Stimulated activated effector memory CD8-positive, alpha-beta T cell treated with anti-CD3 and anti-CD28 coated beads, Interleukin-12 subunit alpha, Interleukin-12 subunit beta, amount 100 ng/mL, for 72 hours (primary cell): ENCODE results near the gene PTMA.

Experiments used
- ATAC-seq: fragments of 150-1000 bp; cut with Tn5 transposase; 2 replicates; pipeline ENCODE4 v1.10.0; 2021
- DNase-seq, 2 donors: peaks; one replicate each; pipeline ENCODE4 v3.0.0; 2021 to 2022; ENCODE audit warnings: low spot score in 2 of 2
- H3K27ac Mint-ChIP-seq: one replicate; pipeline ENCODE4 v1.8.0; 2022; ENCODE audit warnings: mild to moderate bottlenecking, mixed read lengths
- H3K36me3 Mint-ChIP-seq: one replicate; pipeline ENCODE4 v1.8.0; 2022; ENCODE audit warnings: mild to moderate bottlenecking, mixed read lengths
- H3K4me1 Mint-ChIP-seq: one replicate; pipeline ENCODE4 v1.8.0; 2022; ENCODE audit warnings: mixed read lengths
- H3K4me3 Mint-ChIP-seq: one replicate; pipeline ENCODE4 v1.8.0; 2022; ENCODE audit warnings: mild to moderate bottlenecking, mixed read lengths
- H3K9me3 Mint-ChIP-seq: one replicate; pipeline ENCODE4 v1.8.0; 2022; ENCODE audit warnings: mixed read lengths

Gene PTMA

DNA sequence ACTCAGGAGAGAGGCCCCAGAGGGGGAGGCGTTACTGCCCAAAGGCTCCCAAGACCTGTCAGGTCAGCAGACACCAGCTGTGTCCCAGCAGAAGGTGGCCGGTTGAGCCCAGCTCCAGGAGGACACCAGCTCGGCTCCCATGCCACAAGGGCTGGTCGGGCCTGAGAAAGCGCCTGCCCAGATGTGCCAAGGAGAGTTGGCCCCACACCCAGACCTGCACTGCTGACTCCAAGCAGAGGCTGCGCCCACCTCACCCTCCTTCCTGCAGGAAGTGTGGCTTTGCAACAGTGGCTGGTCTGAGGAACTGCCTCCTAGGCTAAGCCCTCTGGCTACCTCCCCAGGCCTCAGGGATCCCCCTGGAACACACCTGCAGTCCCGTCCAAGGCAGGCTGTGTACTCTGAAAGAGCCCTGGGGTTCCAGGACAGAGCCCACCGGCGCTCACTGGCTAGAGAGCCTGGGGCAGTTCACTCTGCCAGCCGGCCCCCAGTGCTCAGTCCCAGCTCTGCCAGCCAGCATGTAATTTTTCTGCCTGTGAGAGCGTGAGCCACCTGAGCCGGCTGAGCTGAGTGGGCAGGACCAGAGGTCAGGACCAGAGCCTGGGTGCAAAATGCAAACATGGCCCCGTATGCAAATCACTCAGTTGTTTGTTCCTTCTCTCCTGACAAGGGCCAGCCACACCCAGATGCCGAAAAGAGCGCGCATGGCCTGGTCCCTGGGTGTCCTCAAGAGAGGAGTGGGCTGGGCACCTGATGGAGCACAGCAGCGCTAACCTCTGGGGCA, 36.9 kb upstream of the PTMA start:
- no peak overlapping the region for H3K4me3 Mint-ChIP-seq
- H3K4me1 Mint-ChIP-seq, result peaks cover 22% of the 10 kb centered on the region
- DNase-seq (no peak), ATAC-seq (no peak)
- H3K9me3 Mint-ChIP-seq, result no peaks in the 10 kb centered on the region
- H3K36me3 Mint-ChIP-seq, result no peaks in the 10 kb centered on the region
- H3K27ac Mint-ChIP-seq, result peak overlapping the region; percentile 60

- Mint-ChIP-seq H3K9me3 (no peaks in the 10 kb centered on the region), H3K36me3 (no peaks in the 10 kb centered on the region), H3K4me3 (no peak overlapping the region), H3K4me1 (peaks cover 26% of the 10 kb centered on the region), H3K27ac (peak overlapping the region; percentile 61)
- DNase-seq (no peak), ATAC-seq (no peak)
Observed at GRCh38 chr2:231672617-231673347, 35.5 kb upstream of the PTMA start.

DNA sequence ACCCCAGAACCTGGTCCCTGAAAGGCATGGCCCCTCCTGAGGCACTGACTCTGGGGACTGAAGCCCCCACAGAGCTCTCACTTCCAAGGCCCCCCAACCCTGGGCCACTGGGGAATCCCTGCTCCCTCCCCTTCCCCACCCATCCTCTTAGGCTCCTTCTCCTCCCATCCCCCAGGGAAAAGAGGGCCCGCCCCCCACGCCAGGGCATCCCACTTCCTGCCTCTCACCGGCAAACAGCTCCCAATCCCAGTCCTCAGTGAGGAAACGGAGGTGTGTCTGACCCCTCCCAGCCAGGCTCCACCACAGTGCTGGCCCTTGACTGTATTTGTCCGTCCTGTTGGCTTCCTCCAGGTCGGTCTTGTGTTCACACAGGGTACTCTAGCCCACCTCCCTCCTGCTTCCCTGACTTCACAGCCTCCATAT, 35.0 kb upstream of the PTMA start:
- Mint-ChIP-seq H3K4me1 (peaks cover 28% of the 10 kb centered on the region), H3K36me3 (no peaks in the 10 kb centered on the region), H3K9me3 (no peaks in the 10 kb centered on the region), H3K4me3 (no peak overlapping the region), H3K27ac (peak overlapping the region; percentile 61)
- DNase-seq, result no peak
- ATAC-seq, result no peak

DNA sequence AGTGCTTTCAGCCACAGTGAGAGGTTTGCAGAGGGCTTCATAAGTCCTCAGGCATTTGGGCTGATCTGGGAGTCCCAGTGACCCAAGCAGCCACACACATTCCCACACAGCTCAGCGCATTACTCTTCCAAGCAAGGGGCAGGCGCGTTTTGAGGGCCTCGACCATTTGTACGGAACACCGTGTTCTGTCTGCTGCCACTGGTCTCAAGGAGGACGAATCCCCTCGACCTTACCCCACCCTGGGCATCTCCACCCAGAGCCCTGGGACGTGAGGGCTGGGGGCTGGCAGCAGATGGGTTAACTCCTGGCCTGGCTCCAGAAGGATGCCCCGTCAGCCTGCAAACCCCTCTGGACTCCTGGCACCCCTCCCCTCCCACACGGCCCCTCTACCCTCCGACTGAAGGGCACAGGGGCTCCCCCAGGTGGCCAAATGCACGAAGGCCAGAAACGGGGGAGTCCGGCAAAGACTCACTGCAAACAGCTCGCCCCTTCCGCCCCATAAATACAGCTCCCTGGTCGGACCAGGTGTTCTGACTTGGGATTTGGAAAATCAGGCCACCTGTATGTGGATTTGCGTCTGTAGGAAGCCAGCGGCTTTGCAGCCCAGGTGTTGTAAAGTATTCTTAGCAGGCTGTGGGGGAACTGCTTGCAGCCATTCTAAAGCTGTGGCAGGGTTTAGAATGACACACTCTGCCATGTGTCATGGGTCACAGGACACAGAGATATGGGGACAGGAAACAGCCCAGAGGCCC, 33.6 kb upstream of the PTMA start:
- Mint-ChIP-seq H3K9me3 (no peaks in the 10 kb centered on the region), H3K4me3 (no peak overlapping the region), H3K36me3 (no peaks in the 10 kb centered on the region), H3K4me1 (peaks cover 28% of the 10 kb centered on the region), H3K27ac (no peak overlapping the region)
- ATAC-seq, result peak; percentile 92
- DNase-seq, result peak; percentile 60 to 85

GRCh38 chr2:231676243-231676642, 32.1 kb upstream of the PTMA start:
- Mint-ChIP-seq H3K4me1 (peaks cover 28% of the 10 kb centered on the region), H3K9me3 (no peaks in the 10 kb centered on the region), H3K27ac (no peak overlapping the region), H3K4me3 (no peak overlapping the region), H3K36me3 (no peaks in the 10 kb centered on the region)
- ATAC-seq, result no peak
- DNase-seq, result no peak

- H3K9me3 Mint-ChIP-seq, result no peaks in the 10 kb centered on the region
- peak; percentile 76 to 91 for DNase-seq
- no peaks in the 10 kb centered on the region for H3K36me3 Mint-ChIP-seq
- H3K4me1 Mint-ChIP-seq, result peaks cover 28% of the 10 kb centered on the region
- H3K27ac Mint-ChIP-seq, result no peak overlapping the region
- peak; percentile 69 for ATAC-seq
- H3K4me3 Mint-ChIP-seq, result no peak overlapping the region
Observed at GRCh38 chr2:231677632-231678104, 30.7 kb upstream of the PTMA start.

DNA sequence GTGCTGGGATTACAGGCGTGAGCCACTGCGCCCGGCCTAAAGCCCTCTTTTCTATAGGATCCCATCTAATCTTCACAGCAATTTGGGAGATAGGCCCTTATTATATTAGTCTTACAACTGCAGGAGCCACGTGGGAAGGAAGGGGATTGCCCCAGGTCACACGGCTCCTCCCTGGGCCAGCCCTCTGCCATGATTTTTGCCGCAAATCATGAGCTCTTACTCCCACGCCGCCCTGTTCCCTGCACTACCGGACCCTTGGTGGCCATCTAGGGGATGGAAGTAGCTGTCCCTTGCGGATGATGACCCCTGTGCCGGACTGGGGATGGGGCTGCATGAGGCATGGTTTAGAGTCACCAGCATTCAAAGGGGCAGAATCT, 28.4 kb upstream of the PTMA start:
- Mint-ChIP-seq H3K4me3 (peak overlapping the region; percentile 31), H3K9me3 (no peaks in the 10 kb centered on the region), H3K27ac (no peak overlapping the region), H3K36me3 (no peaks in the 10 kb centered on the region), H3K4me1 (peaks cover 16% of the 10 kb centered on the region)
- no peak for DNase-seq
- no peak for ATAC-seq

DNA sequence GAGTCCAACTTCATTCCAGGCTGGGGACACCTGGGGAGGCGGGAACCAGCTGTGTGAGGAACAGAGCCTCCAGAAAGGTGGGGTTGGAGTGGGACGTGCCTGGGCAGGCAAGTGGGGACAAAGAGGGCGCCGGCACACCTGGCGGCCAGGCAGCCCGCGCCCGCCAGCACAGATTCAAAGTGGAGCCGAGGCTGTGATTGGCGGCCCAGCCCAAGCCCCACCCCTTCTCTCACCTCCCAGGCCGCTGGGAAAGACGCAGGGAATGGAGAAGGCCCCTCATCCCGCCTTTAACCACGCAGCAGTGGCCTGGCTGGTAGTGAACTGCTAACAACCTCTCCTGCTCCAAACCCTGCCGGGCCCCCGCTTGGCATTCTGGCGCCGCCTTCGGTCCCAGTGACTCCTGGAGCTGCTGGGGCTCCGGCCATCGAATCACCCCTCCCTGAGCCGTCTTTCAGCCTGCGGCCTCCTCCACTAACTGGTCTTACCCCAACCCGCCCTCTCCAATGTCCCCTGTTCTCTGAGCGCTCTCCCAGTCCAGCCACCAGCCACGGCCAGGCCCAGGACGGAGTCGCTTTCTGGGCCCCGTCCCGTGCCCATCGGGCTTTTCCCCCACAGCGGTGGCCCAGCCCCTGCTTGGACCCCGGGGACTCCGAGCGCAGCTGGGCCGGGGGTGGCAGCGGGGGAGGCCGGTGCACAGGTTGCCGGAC, 27.9 kb upstream of the PTMA start:
- Mint-ChIP-seq H3K27ac (no peak overlapping the region), H3K4me3 (peak overlapping the region; percentile 31), H3K9me3 (no peaks in the 10 kb centered on the region), H3K36me3 (no peaks in the 10 kb centered on the region), H3K4me1 (peaks cover 16% of the 10 kb centered on the region)
- no peak for DNase-seq
- no peak for ATAC-seq

DNA sequence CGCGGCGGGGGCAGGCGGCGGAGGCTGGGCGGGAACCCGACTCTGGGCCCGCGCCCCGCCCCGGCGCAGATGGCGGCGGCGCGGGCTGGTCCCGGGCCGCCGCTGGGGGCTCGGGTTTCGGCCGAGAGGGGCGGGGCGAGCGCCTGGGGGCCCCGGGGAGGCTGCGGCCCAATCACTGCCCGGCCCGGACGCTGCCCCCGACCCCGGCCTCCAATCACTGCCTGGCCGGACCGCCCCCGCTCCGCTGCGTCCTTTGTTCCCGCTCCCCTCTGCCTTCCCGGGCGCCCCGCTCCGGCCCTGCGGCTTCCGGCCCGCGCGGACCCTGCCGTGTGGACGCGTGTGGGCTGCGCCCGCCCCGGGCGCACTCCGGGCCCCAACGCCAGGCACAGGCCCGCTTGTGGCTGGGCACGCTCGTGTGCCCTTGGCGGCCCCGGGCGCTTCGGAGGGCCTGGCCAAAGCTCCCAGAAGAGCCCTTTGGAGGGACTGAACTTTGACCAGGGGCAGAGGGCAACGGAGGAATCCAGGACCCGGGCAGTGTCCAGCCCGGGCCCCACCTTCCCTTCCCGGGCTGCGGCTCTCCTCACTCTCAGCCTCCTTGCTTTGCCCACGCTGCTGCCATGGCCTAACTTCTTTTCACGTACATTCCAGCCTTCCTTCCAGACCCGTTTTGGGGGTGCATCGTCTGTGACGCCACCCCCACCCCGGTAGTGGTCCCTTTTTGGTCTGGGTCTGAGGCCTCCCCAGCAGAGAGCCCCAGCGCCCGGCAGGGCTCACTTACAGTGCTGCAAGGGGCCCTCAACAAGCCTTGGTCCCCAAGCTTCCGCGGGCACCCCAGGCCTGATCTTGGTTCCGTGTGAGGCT, 27.1 kb upstream of the PTMA start:
- no peak overlapping the region for H3K27ac Mint-ChIP-seq
- H3K4me1 Mint-ChIP-seq, result peaks cover 15% of the 10 kb centered on the region
- peak overlapping the region; percentile 65 for H3K4me3 Mint-ChIP-seq
- peak; percentile 4 for ATAC-seq
- no peaks in the 10 kb centered on the region for H3K9me3 Mint-ChIP-seq
- no peak for DNase-seq
- no peaks in the 10 kb centered on the region for H3K36me3 Mint-ChIP-seq

DNA sequence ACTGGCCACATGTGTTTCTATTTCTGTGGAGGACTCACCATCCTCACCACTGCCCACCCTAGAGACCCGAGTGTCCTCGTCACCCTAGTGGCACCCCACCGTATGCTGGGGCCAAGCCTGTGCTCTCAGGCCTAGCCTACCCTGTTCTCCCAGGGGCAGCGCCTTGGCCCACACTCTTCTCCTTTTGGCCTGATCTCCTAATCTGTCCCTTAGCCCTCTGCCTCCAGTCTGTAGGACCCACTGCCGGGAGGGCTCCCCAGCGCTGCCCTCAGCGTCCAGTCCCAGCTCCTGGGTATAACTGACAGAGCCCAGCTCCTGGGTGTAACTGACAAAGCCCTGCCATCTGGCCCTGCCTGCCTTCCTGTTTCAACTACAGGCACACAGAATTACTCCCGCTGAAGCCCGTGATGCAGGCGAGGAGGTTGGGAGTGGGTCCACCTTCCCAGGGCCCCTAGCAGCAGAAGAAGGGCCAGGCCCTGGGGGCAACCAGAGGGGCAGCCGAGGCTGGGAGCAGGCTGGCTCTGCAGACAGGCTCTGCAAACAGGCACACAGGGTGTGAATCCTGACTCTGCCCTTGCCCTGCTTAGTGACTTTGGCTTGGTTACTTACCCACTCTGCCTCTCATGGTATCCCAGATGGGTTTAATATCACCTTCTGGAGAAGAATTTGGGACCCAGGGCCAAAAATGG, 25.6 kb upstream of the PTMA start:
- Mint-ChIP-seq H3K4me1 (peaks cover 23% of the 10 kb centered on the region), H3K36me3 (no peaks in the 10 kb centered on the region), H3K9me3 (no peaks in the 10 kb centered on the region), H3K27ac (no peak overlapping the region), H3K4me3 (no peak overlapping the region)
- no peak for ATAC-seq
- no peak for DNase-seq

GRCh38 chr2:231683292-231684235, 24.8 kb upstream of the PTMA start:
- Mint-ChIP-seq H3K4me3 (no peak overlapping the region), H3K4me1 (peaks cover 22% of the 10 kb centered on the region), H3K36me3 (no peaks in the 10 kb centered on the region), H3K9me3 (no peaks in the 10 kb centered on the region), H3K27ac (no peak overlapping the region)
- no peak for DNase-seq
- no peak for ATAC-seq

GRCh38 chr2:231684314-231685223, 23.8 kb upstream of the PTMA start:
- H3K4me3 Mint-ChIP-seq, result no peak overlapping the region
- peaks cover 22% of the 10 kb centered on the region for H3K4me1 Mint-ChIP-seq
- no peaks in the 10 kb centered on the region for H3K36me3 Mint-ChIP-seq
- no peaks in the 10 kb centered on the region for H3K9me3 Mint-ChIP-seq
- ATAC-seq, result no peak
- no peak overlapping the region for H3K27ac Mint-ChIP-seq
- no peak for DNase-seq
